Caco-2 (cell line): ENCODE data around the gene SCOC. TPM values are rescaled to one million over a fixed set of nuclear protein-coding genes. Genes with fewer than 3 reads are reported as not detected.

Experiments
- BruUV-seq: library from RNA; stranded (reverse); fragments of 400-500 nt; replicated peaks from 2 replicates; lab custom pipeline; 2021; lab: Mats Ljungman, UMichigan
- CTCF ChIA-PET: fragments of 300-600 bp; sonication (Branson Sonifier 250); formaldehyde crosslinking; loops from one replicate; lab custom pipeline; 2022; ENCODE audit warnings: antibody characterized with exemption; lab: Charles Lee
- POLR2A ChIA-PET: fragments of 300-600 bp; sonication (Branson Sonifier 250); formaldehyde crosslinking; loops from one replicate; lab custom pipeline; 2022; ENCODE audit warnings: antibody characterized with exemption; lab: Charles Lee
- DNase-seq, 2 experiments: peaks; one replicate each; pipeline versions ENCODE4 v3.0.0 to v3.0.0-alpha.2; 2020 to 2022
- H3K27me3 ChIP-seq: replicated peaks from 2 replicates; pipeline ENCODE4 v1.6.0; 2011; ENCODE audit warnings: low read length; ENCODE audit not compliant: control insufficient read depth, insufficient read depth
- H3K36me3 ChIP-seq: 2 replicates; pipeline ENCODE4 v1.5.1; 2011; ENCODE audit warnings: low read length; ENCODE audit not compliant: control insufficient read depth, insufficient read depth
- H3K4me1 ChIP-seq: fragments of 250-450 bp; sonication (Bioruptor Pico); 2 replicates; pipeline ENCODE4 v1.5.1; 2020; ENCODE audit warnings: mild to moderate bottlenecking
- H3K4me3 ChIP-seq: 2 replicates; pipeline ENCODE4 v1.5.1; 2011; ENCODE audit warnings: low read depth, mild to moderate bottlenecking, control low read depth, low read length
- H3K9me3 ChIP-seq: fragments of 250-450 bp; sonication (Bioruptor Pico); 2 replicates; pipeline ENCODE4 v1.5.1; 2020; ENCODE audit warnings: mild to moderate bottlenecking, moderate library complexity
- H3K27ac Mint-ChIP-seq: one replicate; pipeline ENCODE4 v1.8.0; 2022; ENCODE audit warnings: mixed read lengths; ENCODE audit not compliant: unreplicated experiment
- H3K27me3 Mint-ChIP-seq: one replicate; pipeline ENCODE4 v1.8.0; 2022; ENCODE audit warnings: mixed read lengths; ENCODE audit not compliant: insufficient read depth, unreplicated experiment
- H3K36me3 Mint-ChIP-seq: one replicate; pipeline ENCODE4 v1.8.0; 2022; ENCODE audit warnings: mild to moderate bottlenecking, mixed read lengths; ENCODE audit not compliant: insufficient read depth, unreplicated experiment
- H3K4me1 Mint-ChIP-seq: one replicate; pipeline ENCODE4 v1.8.0; 2022; ENCODE audit warnings: low read depth, mixed read lengths; ENCODE audit not compliant: unreplicated experiment
- H3K4me3 Mint-ChIP-seq: one replicate; pipeline ENCODE4 v1.8.0; 2022; ENCODE audit warnings: mild to moderate bottlenecking, moderate library complexity, mixed read lengths; ENCODE audit not compliant: unreplicated experiment
- H3K9me3 Mint-ChIP-seq: one replicate; pipeline ENCODE4 v1.8.0; 2022; ENCODE audit warnings: mixed read lengths; ENCODE audit not compliant: unreplicated experiment
- intact Hi-C: fragments of 100-400 bp; cut with micrococcal nuclease; formaldehyde crosslinking; loops from one replicate; pipeline ENCODE4 v1.10.0; 2022; ENCODE audit not compliant: unreplicated experiment
- total RNA-seq: library from RNA; stranded (reverse); gene quantifications from 2 replicates; pipeline ENCODE4 v1.2.3, GENCODE V29; 2022
- TF ChIP-seq, protein P1 (sequence below), 2 experiments: fragments of 200-600 bp in 1 of 2; IDR thresholded peaks; 1 replicate in 1 of 2; 2 replicates in 1 of 2; pipeline versions ENCODE4 v1.5.1 to v1.8.0; 2011 to 2022; ENCODE audit warnings: antibody characterized with exemption in 1 of 2, control low read depth in 1 of 2, inconsistent platforms in 1 of 2, low read depth in 1 of 2, low read length in 1 of 2, mild to moderate bottlenecking in 1 of 2, moderate library complexity in 1 of 2; ENCODE audit not compliant: insufficient read depth in 1 of 2, severe bottlenecking in 1 of 2, unreplicated experiment in 1 of 2

SCOC gene
- total RNA-seq, 1 experiment from 2014 or later = 39.6 TPM

DNA sequence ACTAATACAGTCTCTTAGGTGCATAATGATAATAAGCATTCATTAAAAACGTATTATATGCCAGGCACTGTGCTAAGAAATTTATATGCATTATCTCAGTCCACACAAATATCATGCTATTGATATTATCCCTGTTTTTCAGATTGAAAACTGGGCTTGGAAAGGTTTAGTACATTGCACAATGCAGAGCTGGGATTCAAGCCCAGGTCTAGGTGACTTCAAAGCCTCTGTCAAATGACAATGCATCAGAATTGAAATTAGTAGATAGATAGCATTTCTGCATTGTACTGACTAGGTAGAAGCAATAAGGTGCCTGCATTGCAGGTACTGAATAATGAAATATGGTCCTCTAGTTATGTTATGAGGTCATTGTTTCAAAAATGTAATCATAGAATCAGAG lies 18.2 kb upstream of the SCOC start:
- TF ChIP-seq, protein P1, sequence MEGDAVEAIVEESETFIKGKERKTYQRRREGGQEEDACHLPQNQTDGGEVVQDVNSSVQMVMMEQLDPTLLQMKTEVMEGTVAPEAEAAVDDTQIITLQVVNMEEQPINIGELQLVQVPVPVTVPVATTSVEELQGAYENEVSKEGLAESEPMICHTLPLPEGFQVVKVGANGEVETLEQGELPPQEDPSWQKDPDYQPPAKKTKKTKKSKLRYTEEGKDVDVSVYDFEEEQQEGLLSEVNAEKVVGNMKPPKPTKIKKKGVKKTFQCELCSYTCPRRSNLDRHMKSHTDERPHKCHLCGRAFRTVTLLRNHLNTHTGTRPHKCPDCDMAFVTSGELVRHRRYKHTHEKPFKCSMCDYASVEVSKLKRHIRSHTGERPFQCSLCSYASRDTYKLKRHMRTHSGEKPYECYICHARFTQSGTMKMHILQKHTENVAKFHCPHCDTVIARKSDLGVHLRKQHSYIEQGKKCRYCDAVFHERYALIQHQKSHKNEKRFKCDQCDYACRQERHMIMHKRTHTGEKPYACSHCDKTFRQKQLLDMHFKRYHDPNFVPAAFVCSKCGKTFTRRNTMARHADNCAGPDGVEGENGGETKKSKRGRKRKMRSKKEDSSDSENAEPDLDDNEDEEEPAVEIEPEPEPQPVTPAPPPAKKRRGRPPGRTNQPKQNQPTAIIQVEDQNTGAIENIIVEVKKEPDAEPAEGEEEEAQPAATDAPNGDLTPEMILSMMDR (IDR thresholded peaks at IDR 0.05; ENCODE audit: insufficient read depth in 1 of 2, low read depth in 1 of 2, low read length in 1 of 2, severe bottlenecking in 1 of 2, unreplicated experiment in 1 of 2) = no peak
- DNase-seq = no peak
- Histone ChIP-seq H3K36me3 (no peaks in the 10 kb centered on the region), H3K27me3 (no peaks in the 10 kb centered on the region), H3K4me3 (no peak overlapping the region), H3K4me1 (peaks cover 10% of the 10 kb centered on the region), H3K9me3 (no peaks in the 10 kb centered on the region)
- CTCF ChIA-PET = no interaction called here
- no peak overlapping the region for H3K4me3 Mint-ChIP-seq
- no peaks in the 10 kb centered on the region for H3K27me3 Mint-ChIP-seq
- intact Hi-C loops = no loop called here
- no peaks in the 10 kb centered on the region for H3K9me3 Mint-ChIP-seq
- H3K27ac Mint-ChIP-seq = no peak overlapping the region
- POLR2A ChIA-PET = no interaction called here
- BruUV-seq = no TSS peak
- H3K4me1 Mint-ChIP-seq = peaks cover 7% of the 10 kb centered on the region
- no peaks in the 10 kb centered on the region for H3K36me3 Mint-ChIP-seq

DNA sequence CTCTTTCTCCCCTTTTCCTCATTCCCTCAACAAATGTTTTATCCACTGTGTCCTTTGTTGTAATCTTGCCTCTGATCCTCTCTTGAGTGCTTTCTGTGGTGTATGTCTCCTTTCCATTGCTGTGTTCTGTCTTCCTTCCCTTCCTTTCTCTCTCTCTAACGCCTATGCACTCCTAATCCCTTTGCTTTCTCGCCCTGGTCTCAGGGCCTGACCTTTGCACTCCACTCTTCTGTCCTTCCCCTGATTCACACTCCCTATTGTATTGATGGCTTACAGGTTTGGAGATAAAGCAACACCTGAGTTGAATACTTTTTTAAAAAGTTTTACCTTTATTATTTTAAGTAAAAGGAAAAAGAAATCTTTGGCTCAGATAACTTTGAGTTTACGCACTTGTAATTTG lies 15.6 kb upstream of the SCOC start:
- intact Hi-C loops = no loop called here
- H3K9me3 ChIP-seq = no peaks in the 10 kb centered on the region
- DNase-seq = no peak
- Mint-ChIP-seq H3K4me3 (no peak overlapping the region), H3K27ac (no peak overlapping the region), H3K27me3 (no peaks in the 10 kb centered on the region), H3K4me1 (peaks cover 12% of the 10 kb centered on the region), H3K36me3 (no peaks in the 10 kb centered on the region), H3K9me3 (no peaks in the 10 kb centered on the region)
- H3K36me3 ChIP-seq = no peaks in the 10 kb centered on the region
- ChIA-PET POLR2A (no interaction called here), CTCF (no interaction called here)
- peaks cover 16% of the 10 kb centered on the region for H3K4me1 ChIP-seq
- TF ChIP-seq, protein P1 (IDR thresholded peaks at IDR 0.05; ENCODE audit: insufficient read depth in 1 of 2, low read depth in 1 of 2, low read length in 1 of 2, severe bottlenecking in 1 of 2, unreplicated experiment in 1 of 2) = no peak
- H3K27me3 ChIP-seq = no peaks in the 10 kb centered on the region
- BruUV-seq = no TSS peak
- H3K4me3 ChIP-seq = no peak overlapping the region

DNA sequence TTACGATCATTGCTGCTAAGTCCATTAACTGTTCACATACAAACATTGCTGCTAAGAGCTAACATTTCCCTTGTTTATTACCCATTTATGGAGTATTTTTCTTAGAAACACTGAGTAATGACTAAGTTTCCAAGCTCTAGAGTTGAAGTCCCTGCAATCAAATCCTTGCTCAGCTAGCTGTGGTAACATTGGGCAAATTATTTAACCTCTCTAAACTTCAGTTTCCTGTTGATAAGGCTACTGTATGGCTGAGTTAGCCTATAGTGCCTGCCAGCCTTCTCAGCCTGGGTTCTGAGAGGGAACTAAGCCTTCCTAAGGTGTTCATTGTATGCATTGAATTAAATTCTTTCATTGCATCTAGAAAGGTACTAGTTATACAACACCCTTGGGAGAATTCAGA lies 15.2 kb upstream of the SCOC start:
- no peak overlapping the region for H3K4me3 ChIP-seq
- TF ChIP-seq, protein P1 (IDR thresholded peaks at IDR 0.05; ENCODE audit: insufficient read depth in 1 of 2, low read depth in 1 of 2, low read length in 1 of 2, severe bottlenecking in 1 of 2, unreplicated experiment in 1 of 2) = no peak
- H3K36me3 ChIP-seq = no peaks in the 10 kb centered on the region
- H3K4me3 Mint-ChIP-seq = no peak overlapping the region
- intact Hi-C loops = no loop called here
- H3K27me3 ChIP-seq = no peaks in the 10 kb centered on the region
- H3K36me3 Mint-ChIP-seq = no peaks in the 10 kb centered on the region
- ChIA-PET CTCF (no interaction called here), POLR2A (no interaction called here)
- no peaks in the 10 kb centered on the region for H3K9me3 Mint-ChIP-seq
- DNase-seq = no peak
- H3K9me3 ChIP-seq = no peaks in the 10 kb centered on the region
- no peak overlapping the region for H3K27ac Mint-ChIP-seq
- H3K4me1 Mint-ChIP-seq = peaks cover 13% of the 10 kb centered on the region
- H3K27me3 Mint-ChIP-seq = no peaks in the 10 kb centered on the region
- peaks cover 20% of the 10 kb centered on the region for H3K4me1 ChIP-seq
- BruUV-seq = no TSS peak
